Measurements from ENCODE around the gene FAM135A.

GRCh38 chr6:70502484-70502883 is 89.2 kb downstream of the FAM135A start:
- no peak for TF ChIP-seq ATF7 (IDR thresholded peaks at IDR 0.05; ENCODE audit: low read depth)
- TF ChIP-seq STAT3 (IDR thresholded peaks at IDR 0.05; ENCODE audit: low read depth, low read length), result no peak
- no peak for TF ChIP-seq BHLHE40 (IDR thresholded peaks at IDR 0.05; ENCODE audit: borderline replicate concordance in 1 of 2, low read depth in 2 of 2, low read length in 1 of 2)
- TF ChIP-seq, protein P1, sequence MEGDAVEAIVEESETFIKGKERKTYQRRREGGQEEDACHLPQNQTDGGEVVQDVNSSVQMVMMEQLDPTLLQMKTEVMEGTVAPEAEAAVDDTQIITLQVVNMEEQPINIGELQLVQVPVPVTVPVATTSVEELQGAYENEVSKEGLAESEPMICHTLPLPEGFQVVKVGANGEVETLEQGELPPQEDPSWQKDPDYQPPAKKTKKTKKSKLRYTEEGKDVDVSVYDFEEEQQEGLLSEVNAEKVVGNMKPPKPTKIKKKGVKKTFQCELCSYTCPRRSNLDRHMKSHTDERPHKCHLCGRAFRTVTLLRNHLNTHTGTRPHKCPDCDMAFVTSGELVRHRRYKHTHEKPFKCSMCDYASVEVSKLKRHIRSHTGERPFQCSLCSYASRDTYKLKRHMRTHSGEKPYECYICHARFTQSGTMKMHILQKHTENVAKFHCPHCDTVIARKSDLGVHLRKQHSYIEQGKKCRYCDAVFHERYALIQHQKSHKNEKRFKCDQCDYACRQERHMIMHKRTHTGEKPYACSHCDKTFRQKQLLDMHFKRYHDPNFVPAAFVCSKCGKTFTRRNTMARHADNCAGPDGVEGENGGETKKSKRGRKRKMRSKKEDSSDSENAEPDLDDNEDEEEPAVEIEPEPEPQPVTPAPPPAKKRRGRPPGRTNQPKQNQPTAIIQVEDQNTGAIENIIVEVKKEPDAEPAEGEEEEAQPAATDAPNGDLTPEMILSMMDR (IDR thresholded peaks at IDR 0.05 in 2 of 3, conservative IDR thresholded peaks at IDR 0.05 in 1 of 3; ENCODE audit: control insufficient read depth in 2 of 3, extremely low read depth in 1 of 3, insufficient read depth in 1 of 3, low read depth in 3 of 3, low read length in 3 of 3), result no peak

Data from GM12878 (cell line).